Tibial nerve (tissue), 4 donors: ENCODE results near the gene CDH12. TPM values are rescaled to one million over a fixed set of nuclear protein-coding genes. Genes with fewer than 3 reads are reported as not detected.
"Not testable (repeated sequence)": the region's sequence is repeated elsewhere in the genome, so short reads cannot be mapped to it uniquely, and the experiment has no call there.

ENCODE experiments used
- DNase-seq, 2 donors: peaks; one replicate each; pipeline ENCODE4 v3.0.0-alpha.2; 2019; ENCODE audit warnings: low spot score in 2 of 2
- H3K27ac ChIP-seq, 4 donors: fragments of 200-600 bp; sonication (generic) in 3 of 4; one replicate each; pipeline ENCODE4 v1.5.1; 2017 to 2019; ENCODE audit warnings: mild to moderate bottlenecking in 1 of 4
- H3K27me3 ChIP-seq, 2 donors: fragments of 200-600 bp; sonication (generic) in 1 of 2; one replicate each; pipeline versions ENCODE4 v1.5.1 to v1.6.0; 2017 to 2019
- H3K36me3 ChIP-seq, 3 donors: fragments of 200-600 bp; sonication (generic); one replicate each; pipeline ENCODE4 v1.5.1; 2018 to 2019
- H3K4me1 ChIP-seq, 4 donors: fragments of 200-600 bp; sonication (generic) in 3 of 4; one replicate each; pipeline ENCODE4 v1.5.1; 2017 to 2019
- H3K4me3 ChIP-seq, 4 donors: fragments of 200-600 bp; sonication (generic) in 3 of 4; one replicate each; pipeline ENCODE4 v1.5.1; 2017 to 2019; ENCODE audit warnings: mild to moderate bottlenecking in 1 of 4, moderate library complexity in 1 of 4
- H3K9me3 ChIP-seq, 4 donors: fragments of 200-600 bp; sonication (generic) in 3 of 4; one replicate each; pipeline ENCODE4 v1.5.1; 2017 to 2019
- EP300 ChIP-seq, 2 donors: sonication (generic); formaldehyde crosslinking; IDR thresholded peaks; one replicate each; pipeline ENCODE4 v1.6.1; 2017; ENCODE audit warnings: antibody characterized with exemption in 2 of 2, mild to moderate bottlenecking in 1 of 2
- POLR2A ChIP-seq, 2 donors: fragments of 450-650 bp; IDR thresholded peaks; one replicate each; pipeline ENCODE4 v1.6.1; 2017; ENCODE audit warnings: antibody characterized with exemption in 2 of 2, mild to moderate bottlenecking in 2 of 2, moderate library complexity in 2 of 2
- WGBS, 2 donors: methylation state at CpG; one replicate each; pipeline ENCODE4 v1.1.5; 2018; 5-methylcytosine and 5-hydroxymethylcytosine counted together
- total RNA-seq, 4 donors: library from RNA; depleted of rRNA; stranded (reverse); fragments of >200 nt; gene quantifications; one replicate each; pipeline ENCODE4 v1.1.0, GENCODE V29; 2016
- TF ChIP-seq, protein P1 (sequence below), 5 experiments: fragments of 200-600 bp in 3 of 5; fragments of 450-650 bp in 2 of 5; sonication (generic) in 3 of 5; IDR thresholded peaks; one replicate each; pipeline ENCODE4 v1.5.1; 2016 to 2019; ENCODE audit warnings: antibody characterized with exemption in 5 of 5, mild to moderate bottlenecking in 3 of 5, moderate library complexity in 2 of 5

Gene CDH12
- total RNA-seq, 4 donors from 2014 or later, result 0.30 TPM; not detected in 3

DNA sequence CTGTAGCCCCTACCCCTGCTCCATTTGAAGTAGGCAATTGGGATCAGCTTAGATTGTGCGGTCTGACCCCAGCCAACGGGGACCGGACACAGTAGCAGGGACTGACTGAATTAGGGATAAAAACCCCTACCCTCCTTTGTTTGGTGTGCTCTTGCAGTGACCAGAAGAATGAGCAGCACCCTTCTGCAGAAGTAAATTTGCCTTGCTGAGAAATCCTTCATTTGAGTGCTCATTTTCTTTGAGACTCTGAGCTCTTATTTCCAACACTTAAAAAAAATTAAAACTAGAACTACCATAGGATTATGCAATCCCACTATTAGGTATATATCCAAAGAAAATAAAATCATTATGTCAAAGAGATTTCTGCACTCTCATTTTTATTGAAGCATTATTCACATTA, 560.0 kb downstream of the CDH12 start:
- WGBS, 2 donors, result 89 to 94% methylated on average over 3 of the region's 3 CpGs
- H3K4me3 ChIP-seq, result no peak overlapping the region
- DNase-seq, result no peak
- H3K36me3 ChIP-seq, result no peaks in the 10 kb centered on the region
- peaks cover 0 to 18% (median 0%) of the 10 kb centered on the region in 4 donors for H3K9me3 ChIP-seq
- H3K27me3 ChIP-seq, result no peaks in the 10 kb centered on the region
- no peaks in the 10 kb centered on the region for H3K4me1 ChIP-seq
- TF ChIP-seq EP300 (IDR thresholded peaks at IDR 0.05), result no peak
- H3K27ac ChIP-seq, result no peak overlapping the region

- no peak for DNase-seq
- TF ChIP-seq EP300 (IDR thresholded peaks at IDR 0.05) (no peak), POLR2A (IDR thresholded peaks at IDR 0.05) (no peak)
- TF ChIP-seq, protein P1, sequence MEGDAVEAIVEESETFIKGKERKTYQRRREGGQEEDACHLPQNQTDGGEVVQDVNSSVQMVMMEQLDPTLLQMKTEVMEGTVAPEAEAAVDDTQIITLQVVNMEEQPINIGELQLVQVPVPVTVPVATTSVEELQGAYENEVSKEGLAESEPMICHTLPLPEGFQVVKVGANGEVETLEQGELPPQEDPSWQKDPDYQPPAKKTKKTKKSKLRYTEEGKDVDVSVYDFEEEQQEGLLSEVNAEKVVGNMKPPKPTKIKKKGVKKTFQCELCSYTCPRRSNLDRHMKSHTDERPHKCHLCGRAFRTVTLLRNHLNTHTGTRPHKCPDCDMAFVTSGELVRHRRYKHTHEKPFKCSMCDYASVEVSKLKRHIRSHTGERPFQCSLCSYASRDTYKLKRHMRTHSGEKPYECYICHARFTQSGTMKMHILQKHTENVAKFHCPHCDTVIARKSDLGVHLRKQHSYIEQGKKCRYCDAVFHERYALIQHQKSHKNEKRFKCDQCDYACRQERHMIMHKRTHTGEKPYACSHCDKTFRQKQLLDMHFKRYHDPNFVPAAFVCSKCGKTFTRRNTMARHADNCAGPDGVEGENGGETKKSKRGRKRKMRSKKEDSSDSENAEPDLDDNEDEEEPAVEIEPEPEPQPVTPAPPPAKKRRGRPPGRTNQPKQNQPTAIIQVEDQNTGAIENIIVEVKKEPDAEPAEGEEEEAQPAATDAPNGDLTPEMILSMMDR (IDR thresholded peaks at IDR 0.05), result no peak
- no peak overlapping the region for H3K27ac ChIP-seq
- 72 to 87% methylated on average over 1 of the region's 1 CpG for WGBS, 2 donors
- no peaks in the 10 kb centered on the region for H3K4me1 ChIP-seq
- H3K27me3 ChIP-seq, result no peaks in the 10 kb centered on the region
- no peaks in the 10 kb centered on the region for H3K36me3 ChIP-seq
- peaks cover 0 to 9% (median 0%) of the 10 kb centered on the region in 4 donors for H3K9me3 ChIP-seq
- H3K4me3 ChIP-seq, result no peak overlapping the region
These were observed 575.0 kb downstream of the CDH12 start for GRCh38 chr5:22278164-22278563.

DNA sequence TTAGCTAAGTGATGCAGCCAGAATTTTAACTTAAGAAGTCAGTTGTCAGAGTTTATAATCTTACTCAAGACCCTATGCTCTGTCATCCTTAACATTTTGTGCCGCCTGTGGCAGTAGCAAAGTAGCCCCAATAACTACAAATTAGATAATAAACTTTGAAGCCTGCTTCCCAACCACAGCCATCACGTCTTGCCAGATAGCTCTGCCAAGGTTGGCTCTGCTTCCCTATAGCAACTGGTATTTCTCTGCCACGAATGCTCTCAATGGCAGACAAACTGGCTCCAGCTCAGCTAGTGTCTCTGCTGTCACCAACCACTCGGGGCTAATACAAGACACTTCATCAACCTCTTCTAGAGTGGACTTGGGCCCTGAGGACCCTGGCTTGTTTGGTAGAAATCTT, 576.1 kb downstream of the CDH12 start:
- Histone ChIP-seq H3K4me1 (no peaks in the 10 kb centered on the region), H3K36me3 (no peaks in the 10 kb centered on the region), H3K27ac (no peak overlapping the region), H3K27me3 (no peaks in the 10 kb centered on the region), H3K4me3 (no peak overlapping the region), H3K9me3 (peaks cover 0 to 8% (median 0%) of the 10 kb centered on the region in 4 donors)
- no peak for TF ChIP-seq EP300 (IDR thresholded peaks at IDR 0.05)
- TF ChIP-seq POLR2A (IDR thresholded peaks at IDR 0.05), result no peak
- TF ChIP-seq, protein P1 (IDR thresholded peaks at IDR 0.05), result no peak
- WGBS, 2 donors, result 80 to 83% methylated on average over 3 to 4 of the region's 4 CpGs
- no peak for DNase-seq

- H3K4me3 ChIP-seq, DNase-seq, H3K27me3 ChIP-seq, H3K27ac ChIP-seq, H3K9me3 ChIP-seq, H3K36me3 ChIP-seq, H3K4me1 ChIP-seq: not testable (repeated sequence)
- 89 to 94% methylated on average over 7 of the region's 7 CpGs for WGBS, 2 donors
These were observed 587.3 kb downstream of the CDH12 start for GRCh38 chr5:22265855-22266254.

- H3K36me3 ChIP-seq, result no peaks in the 10 kb centered on the region
- H3K27ac ChIP-seq, result no peak overlapping the region
- H3K4me1 ChIP-seq, result no peaks in the 10 kb centered on the region
- no peaks in the 10 kb centered on the region for H3K9me3 ChIP-seq
- DNase-seq, result no peak
- H3K4me3 ChIP-seq, result no peak overlapping the region
- TF ChIP-seq POLR2A (IDR thresholded peaks at IDR 0.05) (no peak), EP300 (IDR thresholded peaks at IDR 0.05) (no peak)
- TF ChIP-seq, protein P1 (IDR thresholded peaks at IDR 0.05), result no peak
- 68 to 70% methylated on average over 5 of the region's 5 CpGs for WGBS, 2 donors
- no peaks in the 10 kb centered on the region for H3K27me3 ChIP-seq
These were observed 595.0 kb downstream of the CDH12 start for GRCh38 chr5:22258139-22258538.

- TF ChIP-seq, protein P1 (IDR thresholded peaks at IDR 0.05), result no peak
- no peak for TF ChIP-seq POLR2A (IDR thresholded peaks at IDR 0.05)
- no peak for TF ChIP-seq EP300 (IDR thresholded peaks at IDR 0.05)
- Histone ChIP-seq H3K36me3 (no peaks in the 10 kb centered on the region), H3K4me1 (no peaks in the 10 kb centered on the region), H3K27me3 (no peaks in the 10 kb centered on the region), H3K9me3 (no peaks in the 10 kb centered on the region), H3K27ac (no peak overlapping the region), H3K4me3 (no peak overlapping the region)
- no peak for DNase-seq
- WGBS, 2 donors, result 47 to 55% methylated on average over 4 of the region's 4 CpGs
These were observed 602.6 kb downstream of the CDH12 start for GRCh38 chr5:22250528-22250927.
